GM12878 (cell line): Measurements from ENCODE around the gene GPR39. TPM values are rescaled to one million over a fixed set of nuclear protein-coding genes. Genes with fewer than 3 reads are reported as not detected.

Source experiments
- ATAC-seq: fragments of 200-7000 bp; cut with Tn5 transposase; 3 replicates; pipeline ENCODE4 v1.9.1; 2020; ENCODE audit warnings: mild to moderate bottlenecking, moderate library complexity
- BruUV-seq: library from RNA; stranded (reverse); fragments of 400-500 nt; replicated peaks from 2 replicates; lab custom pipeline; 2021; lab: Mats Ljungman, UMichigan
- CTCF ChIA-PET: fragments of 300-600 bp; sonication (Branson Sonifier 250); formaldehyde crosslinking; extraction: SDS; loops from one replicate; lab custom pipeline; 2021; ENCODE audit warnings: inconsistent platforms; lab: Yijun Ruan, JAX
- POLR2A ChIA-PET: fragments of 350-600 bp; formaldehyde crosslinking; extraction: SDS; loops from one replicate; lab custom pipeline; 2021; ENCODE audit warnings: inconsistent platforms; lab: Charles Lee
- RAD21 ChIA-PET: fragments of 300-600 bp; sonication (Branson Sonifier 250); formaldehyde crosslinking; loops from one replicate; lab custom pipeline; 2023; ENCODE audit warnings: antibody characterized with exemption; ENCODE audit not compliant: unreplicated experiment; lab: Charles Lee
- SMC1A ChIA-PET: fragments of 300-600 bp; sonication (Branson Sonifier 250); formaldehyde crosslinking; loops from one replicate; lab custom pipeline; 2023; ENCODE audit not compliant: unreplicated experiment, uncharacterized antibody; lab: Charles Lee
- DNase-seq: peaks from one replicate; pipeline ENCODE4 v3.0.0-alpha.2; 2011; ENCODE audit warnings: low read depth, low spot score
- FAIRE-seq: peaks from 3 replicates; lab custom pipeline; 2011; peaks lifted over from hg19 to GRCh38; lab: Jason Lieb, UNC
- H2AFZ ChIP-seq: 2 replicates; pipeline ENCODE4 v1.6.0; 2011; ENCODE audit warnings: low read depth, low read length, control low read depth; ENCODE audit not compliant: control insufficient read depth
- H3K27ac ChIP-seq: 2 replicates; pipeline ENCODE4 v1.5.1; 2011; ENCODE audit warnings: control low read depth; ENCODE audit not compliant: control insufficient read depth, insufficient read depth
- H3K27me3 ChIP-seq, 2 experiments: replicated peaks in 1 of 2; 2 replicates each; pipeline versions ENCODE4 v1.6.0 to v1.6.1; 2011; ENCODE audit warnings: low read length in 1 of 2; ENCODE audit not compliant: control insufficient read depth in 2 of 2, insufficient read depth in 2 of 2
- H3K36me3 ChIP-seq, 2 experiments: 2 replicates each; pipeline ENCODE4 v1.5.1; 2011; ENCODE audit warnings: low read length in 1 of 2; ENCODE audit not compliant: control insufficient read depth in 2 of 2, insufficient read depth in 2 of 2
- H3K4me1 ChIP-seq: 2 replicates; pipeline ENCODE4 v1.6.1; 2011; ENCODE audit warnings: mild to moderate bottlenecking, low read length, moderate library complexity, mixed read lengths; ENCODE audit not compliant: control insufficient read depth, insufficient read depth
- H3K4me2 ChIP-seq: 2 replicates; pipeline ENCODE4 v1.6.0; 2011; ENCODE audit warnings: control low read depth; ENCODE audit not compliant: control insufficient read depth, insufficient read depth
- H3K4me3 ChIP-seq: fragments of 200-600 bp; sonication (generic); 2 replicates; pipeline ENCODE4 v1.5.1; 2016
- H3K79me2 ChIP-seq: 2 replicates; pipeline ENCODE4 v1.6.0; 2011; ENCODE audit warnings: low read length; ENCODE audit not compliant: control insufficient read depth, insufficient read depth
- H3K9ac ChIP-seq: 2 replicates; pipeline ENCODE4 v1.8.0; 2011; ENCODE audit warnings: low read length, control low read depth, mixed read lengths; ENCODE audit not compliant: control insufficient read depth, insufficient read depth
- H3K9me3 ChIP-seq: replicated peaks from 3 replicates; pipeline ENCODE4 v1.5.1; 2011; ENCODE audit warnings: mild to moderate bottlenecking, low read length; ENCODE audit not compliant: control insufficient read depth, insufficient read depth
- H4K20me1 ChIP-seq: 2 replicates; pipeline ENCODE4 v1.6.0; 2011; ENCODE audit not compliant: control insufficient read depth, insufficient read depth
- ATF3 ChIP-seq: IDR thresholded peaks from 2 replicates; pipeline ENCODE4 v1.6.1; 2011; ENCODE audit warnings: low read depth, mild to moderate bottlenecking, low read length, moderate library complexity, borderline replicate concordance; ENCODE audit errors: extremely low read depth
- BRCA1 ChIP-seq: IDR thresholded peaks from 2 replicates; pipeline ENCODE4 v1.6.1; 2011; ENCODE audit warnings: low read depth, low read length, improper control_type of control experiment
- CHD1 ChIP-seq: IDR thresholded peaks from 2 replicates; pipeline ENCODE4 v1.6.1; 2012; ENCODE audit warnings: low read depth, low read length, improper control_type of control experiment
- E2F4 ChIP-seq: IDR thresholded peaks from 2 replicates; pipeline ENCODE4 v1.6.1; 2012; ENCODE audit warnings: low read depth, low read length, improper control_type of control experiment
- EP300 ChIP-seq, 2 experiments: fragments of 150-350 bp in 1 of 2; IDR thresholded peaks; 2 replicates each; pipeline ENCODE4 v1.6.1; 2011 to 2012; ENCODE audit warnings: low read depth in 2 of 2, low read length in 2 of 2, borderline replicate concordance in 1 of 2, improper control_type of control experiment in 1 of 2, inconsistent platforms in 1 of 2; ENCODE audit not compliant: control insufficient read depth in 1 of 2
- MAX ChIP-seq: IDR thresholded peaks from 2 replicates; pipeline ENCODE4 v1.6.1; 2012; ENCODE audit warnings: low read depth, low read length, improper control_type of control experiment
- MEF2B ChIP-seq: fragments of 450-650 bp; IDR thresholded peaks from 2 replicates; pipeline ENCODE4 v1.6.1; 2018; ENCODE audit warnings: mild to moderate bottlenecking, moderate library complexity; ENCODE audit not compliant: partially characterized antibody, poor library complexity, severe bottlenecking
- MTA2 ChIP-seq: fragments of 450-650 bp; IDR thresholded peaks from 2 replicates; pipeline ENCODE4 v1.6.1; 2016; ENCODE audit warnings: low read depth, mild to moderate bottlenecking, moderate library complexity
- NBN ChIP-seq: fragments of 450-650 bp; IDR thresholded peaks from 2 replicates; pipeline ENCODE4 v1.6.1; 2016
- NR2C1 ChIP-seq: fragments of 450-650 bp; IDR thresholded peaks from 2 replicates; pipeline ENCODE4 v1.6.1; 2017; ENCODE audit warnings: antibody characterized with exemption, mild to moderate bottlenecking, moderate library complexity
- PAX5 ChIP-seq: IDR thresholded peaks from 2 replicates; pipeline ENCODE4 v1.6.1; 2011; ENCODE audit warnings: low read depth, low read length, borderline replicate concordance
- RAD21 ChIP-seq: IDR thresholded peaks from 2 replicates; pipeline ENCODE4 v1.6.1; 2011; ENCODE audit warnings: mild to moderate bottlenecking, low read depth, low read length, moderate library complexity; ENCODE audit not compliant: insufficient read depth
- RAD51 ChIP-seq: fragments of 450-650 bp; IDR thresholded peaks from 2 replicates; pipeline ENCODE4 v1.6.1; 2016; ENCODE audit warnings: moderate library complexity, mild to moderate bottlenecking, inconsistent platforms
- SMAD5 ChIP-seq: IDR thresholded peaks from 2 replicates; pipeline ENCODE4 v1.6.1; 2016; ENCODE audit warnings: antibody characterized with exemption, low read depth
- TARDBP ChIP-seq: IDR thresholded peaks from 2 replicates; pipeline ENCODE4 v1.6.1; 2016; ENCODE audit warnings: borderline replicate concordance
- TCF12 ChIP-seq: IDR thresholded peaks from 2 replicates; pipeline ENCODE4 v1.6.1; 2011; ENCODE audit warnings: low read depth, mild to moderate bottlenecking, low read length
- ZNF207 ChIP-seq: fragments of 450-650 bp; IDR thresholded peaks from 2 replicates; pipeline ENCODE4 v1.6.1; 2014; ENCODE audit warnings: antibody characterized with exemption, mild to moderate bottlenecking, borderline replicate concordance
- ZSCAN29 ChIP-seq: fragments of 450-650 bp; IDR thresholded peaks from 2 replicates; pipeline ENCODE4 v1.6.1; 2017; ENCODE audit warnings: mild to moderate bottlenecking, moderate library complexity
- WGBS: methylation state at CpG from one replicate; pipeline ENCODE4 v1.1.6; 2016; ENCODE audit warnings: low lambda C conversion rate; ENCODE audit not compliant: insufficient replicate concordance, insufficient coverage; ENCODE audit errors: missing lambda C conversion rate; 5-methylcytosine and 5-hydroxymethylcytosine counted together
- in situ Hi-C: fragments of 300-500 bp; cut with MboI; formaldehyde crosslinking; loops from 9 replicates; pipeline ENCODE4 v1.14.3; 2018; ENCODE audit warnings: mixed read lengths
- intact Hi-C: fragments of 100-400 bp; cut with micrococcal nuclease; formaldehyde crosslinking; loops from one replicate; pipeline ENCODE4 v1.14.2; 2022; ENCODE audit not compliant: unreplicated experiment
- polyA plus RNA-seq, 11 experiments: library from polyadenylated mRNA; depleted of rRNA in 4 of 11; unstranded in 6 of 11; stranded (reverse) in 5 of 11; fragments of >200 nt; fragmentation: Nextera tagmentation in 4 of 11; fragmentation: Illumina TruSeq in 1 of 11; extraction: Ambion mirVana in 4 of 11; extraction: Trizol in 1 of 11; gene quantifications; 1 replicate in 1 of 11; 2 replicates in 10 of 11; pipeline versions ENCODE4 v1.2.1 to v1.2.3, GENCODE V29; 2011 to 2016; ENCODE audit warnings: inconsistent platforms in 2 of 11, missing spikeins in 2 of 11, low read depth in 1 of 11
- total RNA-seq, 4 experiments: library from RNA; depleted of rRNA in 3 of 4; stranded (reverse); fragments of >200 nt in 3 of 4; fragmentation: Illumina TruSeq in 1 of 4; extraction: Trizol in 1 of 4; gene quantifications; 2 replicates each; pipeline versions ENCODE4 v1.2.1 to v1.2.3, GENCODE V29; 2013 to 2021

GPR39 gene
- total and polyA plus RNA-seq, 10 of the 15 experiments (the other 5 are each of a cell fraction or from before 2014, with no cell fraction given) = 0.05 to 0.23 TPM; not detected in 8

GRCh38 chr2:132604561-132604960, 188.0 kb downstream of the GPR39 start (continued):
- TF ChIP-seq EP300 (IDR thresholded peaks at IDR 0.05; ENCODE audit: borderline replicate concordance in 1 of 2, control insufficient read depth in 1 of 2, low read depth in 2 of 2, low read length in 2 of 2) = no peak
- no peak for TF ChIP-seq ATF3
- no peak for TF ChIP-seq NR2C1
- no peak for TF ChIP-seq ZSCAN29
- TF ChIP-seq MEF2B = no peak
- no peak for TF ChIP-seq TARDBP
- TF ChIP-seq BRCA1 = no peak
- no peak for TF ChIP-seq NBN
- no peak for TF ChIP-seq MAX
- no peak for TF ChIP-seq ZNF207
- no peak for TF ChIP-seq PAX5
- TF ChIP-seq, all 136 proteins: peak for 0

GRCh38 chr2:132605236-132606180, 188.9 kb downstream of the GPR39 start:
- in situ Hi-C loops = no loop called here
- Histone ChIP-seq H3K79me2 (no peaks in the 10 kb centered on the region), H2AFZ (no peak overlapping the region), H3K4me3 (no peak overlapping the region), H3K27ac (no peak overlapping the region), H3K36me3 (no peaks in the 10 kb centered on the region), H4K20me1 (no peaks in the 10 kb centered on the region), H3K9ac (no peak overlapping the region), H3K4me1 (no peaks in the 10 kb centered on the region), H3K4me2 (no peak overlapping the region), H3K27me3 (no peaks in the 10 kb centered on the region)
- ChIA-PET SMC1A (no interaction called here), RAD21 (no interaction called here), CTCF (no interaction called here)
- WGBS = 9% methylated on average over 14 of the region's 14 CpGs
- FAIRE-seq = no peak
- intact Hi-C loops = no loop called here
- ATAC-seq = no peak
- no TSS peak for BruUV-seq
- TF ChIP-seq MTA2 (no peak), RAD51 (no peak), RAD21 (no peak), SMAD5 (no peak), E2F4 (no peak), TCF12 (no peak), CHD1 (no peak)
- TF ChIP-seq, all 136 proteins: peak for 0
- no peaks in the 10 kb centered on the region for H3K9me3 ChIP-seq
- DNase-seq = no peak
- POLR2A ChIA-PET = no interaction called here
